HFFc6 (cell line): ENCODE measurements around the gene CD81. TPM values are rescaled to one million over a fixed set of nuclear protein-coding genes. Genes with fewer than 3 reads are reported as not detected.

Source experiments
- DNase-seq: peaks from one replicate; pipeline ENCODE4 v3.0.0-alpha.2; 2018
- H3K27ac Mint-ChIP-seq: 2 replicates; pipeline ENCODE4 v1.8.0; 2020; ENCODE audit warnings: mild to moderate bottlenecking, mixed read lengths
- H3K27me3 Mint-ChIP-seq: 2 replicates; pipeline ENCODE4 v1.8.0; 2021; ENCODE audit warnings: mild to moderate bottlenecking, moderate library complexity, mixed read lengths; ENCODE audit not compliant: insufficient read depth
- H3K36me3 Mint-ChIP-seq: 2 replicates; pipeline ENCODE4 v1.8.0; 2021; ENCODE audit warnings: low read depth, mixed read lengths
- H3K4me1 Mint-ChIP-seq: 2 replicates; pipeline ENCODE4 v1.8.0; 2020; ENCODE audit warnings: low read depth, mixed read lengths
- H3K4me3 Mint-ChIP-seq: 2 replicates; pipeline ENCODE4 v1.8.0; 2020; ENCODE audit warnings: mild to moderate bottlenecking, moderate library complexity, mixed read lengths
- H3K9me3 Mint-ChIP-seq: 2 replicates; pipeline ENCODE4 v1.8.0; 2020; ENCODE audit warnings: mild to moderate bottlenecking, mixed read lengths
- CTCF ChIP-seq: fragments of 200-600 bp; sonication (generic); IDR thresholded peaks from 2 replicates; pipeline ENCODE4 v1.5.0; 2021; ENCODE audit warnings: antibody characterized with exemption, mild to moderate bottlenecking
- total RNA-seq, 6 experiments: library from RNA; stranded (reverse); fragmentation: NEBNext Ultra II Directional; extraction: Animal tissue kit (Norgen Biotek cat#: 25700); gene quantifications; 2 replicates in 1 of 6; 3 replicates in 5 of 6; pipeline ENCODE4 v1.2.3, GENCODE V29; 2021

The CD81 gene
- total RNA-seq, 6 experiments from 2014 or later = 540 to 738 (median 627) TPM

- no peak for DNase-seq
- Mint-ChIP-seq H3K4me1 (peaks cover 5% of the 10 kb centered on the region; the same call in 1 of the 2 replicates), H3K27me3 (peaks cover 11% of the 10 kb centered on the region), H3K27ac (no peak overlapping the region), H3K9me3 (no peaks in the 10 kb centered on the region), H3K36me3 (0 out of 2 replicates have a peak, but pooled peaks cover 5% of the 10 kb centered on the region), H3K4me3 (no peak overlapping the region)
- no peak for TF ChIP-seq CTCF
Measured at GRCh38 chr11:2374456-2375201, 2.5 kb upstream of the CD81 start.

DNA sequence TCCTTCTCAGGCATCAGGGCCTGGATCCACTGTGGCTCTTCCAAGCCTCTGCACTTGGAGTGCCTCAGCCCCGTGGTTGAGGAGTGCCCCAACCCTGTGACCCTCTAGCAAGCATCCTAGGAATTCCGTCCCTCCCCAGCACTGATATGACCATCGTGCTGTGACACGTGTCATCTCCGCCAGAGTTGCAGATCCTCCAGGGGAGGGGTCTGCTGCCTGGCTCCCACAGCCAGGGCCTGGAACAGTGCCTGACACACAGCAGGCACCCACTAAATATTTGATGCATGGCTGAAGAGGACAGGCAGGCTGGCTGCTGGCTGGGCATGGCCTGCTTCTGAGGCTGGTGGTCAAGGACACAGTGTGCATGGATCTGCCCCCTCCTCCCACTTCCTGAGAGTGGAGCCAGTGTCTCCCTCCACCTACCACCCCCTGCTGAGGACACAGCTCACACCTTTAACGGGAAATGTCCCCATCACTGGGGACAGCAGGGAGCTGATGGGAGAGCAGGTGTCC is 1.7 kb upstream of the CD81 start:
- no peak overlapping the region for H3K27ac Mint-ChIP-seq
- peaks cover 11% of the 10 kb centered on the region for H3K27me3 Mint-ChIP-seq
- TF ChIP-seq CTCF = 0 out of 2 replicates have a peak, but pooled peaks have one; percentile 18
- H3K9me3 Mint-ChIP-seq = no peaks in the 10 kb centered on the region
- 0 out of 2 replicates have a peak, but pooled peaks cover 5% of the 10 kb centered on the region for H3K36me3 Mint-ChIP-seq
- H3K4me1 Mint-ChIP-seq = peaks cover 13% of the 10 kb centered on the region
- H3K4me3 Mint-ChIP-seq = no peak overlapping the region
- DNase-seq = no peak

DNA sequence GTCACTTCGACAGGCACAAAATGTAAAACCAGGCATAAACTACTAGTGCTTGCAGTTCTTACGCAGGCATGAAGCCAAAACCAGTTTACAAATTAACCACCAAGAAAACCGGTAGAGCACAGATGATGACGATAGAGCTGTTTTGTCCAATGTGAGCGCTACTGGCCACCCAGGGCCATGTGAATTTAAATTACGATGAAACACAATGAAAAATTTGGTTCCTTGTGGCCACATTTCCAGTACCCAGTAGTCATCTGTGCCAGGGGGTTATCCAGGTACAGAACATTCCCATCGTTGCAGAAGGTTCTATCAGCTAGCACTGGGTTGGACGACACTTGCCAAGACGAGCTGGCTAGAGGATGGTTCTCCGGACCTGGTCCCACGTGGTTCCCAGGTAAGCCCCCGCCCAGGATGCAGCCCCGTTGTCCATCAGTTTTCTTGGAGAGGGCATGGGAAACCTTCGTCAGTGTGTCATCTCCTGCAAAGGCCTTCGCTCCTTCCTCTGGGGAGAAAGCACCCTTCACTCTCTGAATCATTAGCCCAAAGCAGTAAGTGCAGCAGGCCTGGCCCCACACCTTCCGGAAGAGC is 1.1 kb upstream of the CD81 start:
- no peak for TF ChIP-seq CTCF

GRCh38 chr11:2377511-2378443 is 667 bp downstream of the CD81 start:
- Mint-ChIP-seq H3K4me3 (peak overlapping the region; percentile 94), H3K36me3 (0 out of 2 replicates have a peak, but pooled peaks cover 5% of the 10 kb centered on the region)
- no peak for DNase-seq

More for the DNA sequence above, 1.1 kb upstream of the CD81 start:
- DNase-seq = no peak
- Mint-ChIP-seq H3K36me3 (0 out of 2 replicates have a peak, but pooled peaks cover 5% of the 10 kb centered on the region), H3K9me3 (no peaks in the 10 kb centered on the region), H3K4me3 (no peak overlapping the region; the same call in 1 of the 2 replicates), H3K27me3 (peaks cover 11% of the 10 kb centered on the region), H3K4me1 (peaks cover 20% of the 10 kb centered on the region), H3K27ac (no peak overlapping the region)

More at GRCh38 chr11:2377511-2378443, 667 bp downstream of the CD81 start:
- Mint-ChIP-seq H3K9me3 (no peaks in the 10 kb centered on the region), H3K27me3 (peaks cover 11% of the 10 kb centered on the region), H3K27ac (peak overlapping the region; percentile 88), H3K4me1 (peaks cover 36% of the 10 kb centered on the region)
- no peak for TF ChIP-seq CTCF
